Stimulated activated CD8-positive, alpha-beta memory T cell treated with anti-CD3 and anti-CD28 coated beads, Interleukin-4, amount 100 ng/mL, for 24 hours (primary cell): Measurements from ENCODE around the gene COIL.
"Not testable (repeated sequence)": the region's sequence is repeated elsewhere in the genome, so short reads cannot be mapped to it uniquely, and the experiment has no call there.

ENCODE experiments used
- DNase-seq: peaks from one replicate; pipeline ENCODE4 v3.0.0-alpha.2; 2020; ENCODE audit warnings: low read depth

COIL gene

DNA sequence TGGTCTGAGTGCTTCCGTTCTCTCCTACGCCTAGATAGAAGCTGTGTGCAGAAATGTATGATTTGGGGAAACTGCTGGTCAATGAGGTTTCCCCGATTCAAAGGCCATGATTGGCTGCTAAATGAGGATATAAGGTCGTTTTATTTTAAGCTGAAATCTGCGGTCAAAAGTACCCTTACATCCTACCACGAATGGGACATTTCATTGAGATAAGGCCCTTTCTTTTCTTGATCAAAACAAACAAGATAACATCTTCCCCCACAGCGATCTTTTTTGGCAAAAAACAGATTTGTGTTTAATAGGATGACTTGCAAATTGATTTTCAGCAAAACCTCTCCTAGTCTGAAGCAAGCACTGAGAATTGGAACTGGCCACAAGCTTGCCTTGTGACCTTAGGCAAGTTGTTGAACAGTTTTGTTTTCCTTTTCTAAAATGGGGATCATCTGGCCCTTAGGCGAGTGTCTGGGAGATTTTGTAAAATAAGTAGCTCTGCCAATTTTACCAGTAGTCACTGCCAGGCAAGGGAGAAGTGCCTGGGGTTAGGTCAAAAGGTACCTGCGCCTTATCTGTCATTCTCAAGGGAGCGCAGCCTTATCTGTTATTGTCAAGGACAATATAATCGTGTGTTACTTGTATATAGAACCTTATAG is 17.7 kb upstream of the COIL start:
- no peak for DNase-seq

DNA sequence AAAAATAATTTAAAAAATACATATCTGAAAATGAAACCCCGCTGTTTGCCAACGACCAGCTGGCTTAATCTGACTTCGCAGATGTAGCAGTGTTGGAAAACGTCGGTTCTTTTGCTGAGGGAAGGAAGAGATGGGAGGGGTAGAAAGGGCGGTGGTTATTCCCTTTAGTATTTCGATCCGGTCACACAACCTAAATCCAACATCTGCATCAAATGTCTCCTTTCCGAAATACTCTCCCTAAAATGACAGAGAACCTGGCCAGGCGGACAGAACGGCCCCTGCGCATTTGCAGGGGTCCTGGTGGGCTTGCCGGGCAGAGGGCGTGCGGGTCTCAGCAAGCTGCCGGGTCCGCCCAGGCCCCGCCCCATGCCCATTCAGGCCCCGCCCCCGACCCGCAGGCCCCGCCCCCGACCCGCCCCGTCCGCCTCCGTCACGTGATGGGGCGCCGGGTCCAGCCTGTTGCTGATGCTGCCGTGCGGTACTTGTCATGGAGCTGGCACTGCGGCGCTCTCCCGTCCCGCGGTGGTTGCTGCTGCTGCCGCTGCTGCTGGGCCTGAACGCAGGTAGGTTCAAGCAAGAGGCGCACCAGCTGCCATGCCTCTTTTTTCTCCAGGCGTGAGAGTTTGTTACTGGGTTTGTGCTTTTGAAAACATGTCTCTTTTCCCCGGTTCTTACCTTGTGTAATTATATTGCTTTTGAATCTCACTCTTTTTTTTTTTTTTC is 17.0 kb upstream of the COIL start, which contains the start of gene SCPEP1:
TSS of gene SCPEP1 (plus strand) at position 459 of the 723 bp plus-strand sequence. CDS start at position 488, 29 bp downstream.
- peak; percentile 58 for DNase-seq

DNA sequence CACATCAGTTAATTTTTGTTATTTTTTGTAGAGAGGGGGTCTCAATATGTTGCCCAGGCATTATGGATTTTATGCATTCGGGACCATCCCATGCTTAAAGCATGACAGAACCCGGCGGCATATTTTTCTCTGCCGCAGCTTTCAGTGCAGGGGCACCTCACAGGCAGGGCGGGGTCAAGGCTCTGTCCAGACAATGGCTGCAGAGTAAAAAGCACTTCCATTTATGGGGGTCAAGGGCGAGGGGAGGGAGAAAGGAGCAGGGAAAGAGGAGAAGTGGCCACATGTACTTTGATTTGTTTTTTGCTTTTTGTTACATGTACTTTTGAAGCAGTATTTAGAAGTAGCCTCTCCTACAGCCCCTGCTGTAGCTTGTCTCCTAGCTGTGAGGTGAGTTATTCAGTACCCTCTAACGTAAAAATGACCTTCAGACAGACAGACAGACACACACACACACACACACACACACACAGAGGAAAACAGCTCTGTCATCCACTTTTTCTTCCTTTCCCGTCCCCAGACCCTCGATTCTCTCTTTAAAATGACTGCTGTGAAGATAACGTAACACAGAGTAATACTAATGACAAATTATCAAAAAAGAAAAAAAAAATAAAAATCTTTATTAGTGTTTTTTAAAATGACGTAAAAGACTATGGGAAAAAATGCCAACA is 16.2 kb upstream of the COIL start:
- no peak for DNase-seq

DNA sequence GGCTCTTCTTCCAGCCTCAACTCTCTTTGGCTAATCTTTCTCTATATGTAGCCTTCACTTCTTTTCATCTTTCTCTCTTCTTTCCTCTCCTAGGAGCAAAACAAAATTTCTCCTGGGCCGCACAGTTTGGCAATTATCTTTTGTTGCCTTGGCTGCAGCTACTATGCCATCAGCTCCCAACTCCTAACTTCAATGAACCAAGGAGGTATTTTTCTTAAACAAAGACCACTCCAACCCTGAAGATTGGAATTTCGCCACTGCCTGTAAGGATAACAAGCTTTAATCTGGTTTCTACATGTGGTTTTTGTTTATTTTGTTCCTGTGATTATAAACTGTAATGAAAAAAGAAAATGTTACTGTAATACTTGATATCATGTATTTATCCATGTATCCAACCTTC is 14.8 kb upstream of the COIL start:
- no peak for DNase-seq

DNA sequence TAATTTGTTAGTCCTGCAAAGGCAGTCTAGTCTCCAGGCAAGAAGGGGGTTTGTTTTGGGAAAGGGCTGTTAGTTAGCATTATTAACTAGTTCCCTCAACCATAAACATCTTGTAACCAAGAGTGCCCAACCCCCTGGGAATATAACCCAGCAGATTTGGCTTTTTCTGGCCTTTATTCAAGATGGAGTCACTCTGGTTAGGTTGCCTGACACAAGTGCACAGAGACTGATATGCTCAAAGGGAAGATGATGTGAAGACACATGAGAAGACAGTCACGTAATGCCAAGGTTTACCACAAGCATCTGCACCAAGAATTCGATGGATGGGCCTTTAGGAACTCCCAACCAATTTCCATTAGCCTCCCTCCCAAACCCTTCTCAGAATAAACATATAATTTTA is 13.2 kb upstream of the COIL start:
- DNase-seq, result no peak

DNA sequence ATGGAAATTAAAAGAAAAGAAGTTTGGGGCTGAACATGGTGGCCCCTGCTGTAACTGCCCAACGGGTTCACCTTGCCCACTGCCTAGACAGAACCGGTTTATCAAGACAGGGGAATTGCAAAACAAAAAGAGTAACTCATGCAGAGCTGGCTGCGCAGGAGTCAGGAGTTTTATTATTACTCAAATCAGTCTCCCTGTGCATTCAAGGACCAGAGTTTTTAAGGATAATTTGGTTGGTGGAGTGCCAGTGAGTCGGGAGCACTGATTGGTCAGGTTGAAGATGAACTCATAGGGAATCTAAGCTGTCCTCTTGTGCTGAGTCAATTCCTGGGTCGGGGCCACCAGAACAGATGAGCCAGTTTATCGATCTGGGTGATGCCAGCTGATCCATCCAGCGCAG is 12.7 kb upstream of the COIL start:
- DNase-seq, result no peak

DNA sequence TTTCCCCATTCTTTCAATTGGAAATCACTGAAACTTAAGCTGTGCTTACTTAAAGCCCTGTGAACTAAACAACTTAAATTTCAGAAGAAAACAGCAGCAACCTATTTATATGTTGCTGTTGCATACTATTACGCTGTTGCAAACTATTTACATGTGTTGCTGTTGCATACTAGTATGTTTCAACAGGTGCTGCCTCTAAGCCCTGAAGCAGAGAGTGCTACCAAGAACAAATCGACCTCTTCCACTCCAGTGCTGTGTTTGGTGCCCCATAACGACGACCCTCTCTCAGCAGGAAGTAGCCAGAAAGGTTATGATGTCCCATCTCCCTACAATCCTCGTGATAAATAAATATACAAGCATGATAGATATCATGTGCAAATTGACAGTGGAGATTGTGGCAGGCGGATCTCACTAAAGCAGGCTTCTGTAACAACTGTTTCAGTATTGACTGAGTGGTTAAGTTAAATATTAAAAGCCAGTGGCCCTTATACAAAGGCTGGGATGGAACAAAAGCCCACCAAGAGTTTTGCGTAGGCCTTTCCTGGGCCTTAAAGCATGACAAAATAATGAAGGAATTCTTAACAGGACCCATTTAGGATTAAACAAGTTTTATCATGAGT is 11.4 kb upstream of the COIL start:
- DNase-seq, result no peak

DNA sequence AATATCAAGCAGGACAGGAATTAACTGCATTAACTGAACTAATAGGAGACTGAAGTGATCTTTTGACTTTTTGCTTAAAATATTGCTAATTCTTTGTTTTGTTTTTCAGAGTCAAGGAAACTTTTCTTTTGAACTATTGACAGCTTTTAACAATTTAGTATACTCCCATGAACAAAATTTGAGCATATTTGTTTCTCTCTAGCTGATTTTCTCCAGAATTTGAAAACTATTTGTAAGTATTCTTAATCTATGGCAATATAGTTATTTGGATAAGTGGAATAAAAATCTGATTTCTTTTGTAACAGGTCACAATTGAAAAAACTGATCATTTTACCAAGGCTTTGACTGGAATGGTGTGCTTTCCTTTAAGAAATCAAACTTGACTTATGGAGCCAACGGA is 10.1 kb upstream of the COIL start:
- DNase-seq, result no peak

DNA sequence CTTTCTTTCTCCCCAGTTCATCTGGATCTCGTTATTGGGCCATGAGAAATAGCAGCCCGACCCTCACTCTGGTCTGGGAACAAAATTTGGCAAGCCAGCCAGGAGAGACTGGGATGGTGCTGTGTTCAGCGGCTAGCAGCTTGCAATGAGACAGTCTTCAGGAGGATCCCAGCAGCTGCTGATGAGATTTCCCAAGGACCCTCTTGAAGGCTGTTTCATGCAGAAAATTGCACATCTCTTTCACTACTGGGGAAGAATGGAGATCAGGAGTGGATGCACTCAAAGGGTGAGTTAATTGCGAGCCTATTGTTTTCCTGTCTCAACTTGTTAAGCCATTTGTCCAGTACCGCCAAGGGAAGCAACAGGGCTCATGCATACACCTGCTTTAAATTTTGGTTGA is 5.5 kb upstream of the COIL start:
- DNase-seq, result no peak

DNA sequence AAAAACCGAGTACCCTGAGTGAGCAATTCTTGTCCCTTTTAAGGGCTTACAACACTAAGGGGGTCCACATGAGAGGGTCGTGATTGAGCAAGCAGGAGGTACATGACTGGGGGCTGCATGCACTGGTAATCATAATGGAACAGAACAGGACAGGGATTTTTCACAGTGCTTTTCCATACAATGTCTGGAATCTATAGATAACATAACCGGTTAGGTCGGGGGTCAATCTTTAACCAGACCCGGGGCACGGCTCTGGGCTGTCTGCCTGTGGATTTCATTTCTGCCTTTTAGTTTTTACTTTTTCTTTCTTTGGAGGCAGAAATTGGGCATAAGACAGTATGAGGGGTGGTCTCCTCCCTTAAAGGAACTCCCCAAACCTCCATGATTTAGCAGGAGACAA is 4.8 kb upstream of the COIL start:
- DNase-seq, result not testable (repeated sequence)

DNA sequence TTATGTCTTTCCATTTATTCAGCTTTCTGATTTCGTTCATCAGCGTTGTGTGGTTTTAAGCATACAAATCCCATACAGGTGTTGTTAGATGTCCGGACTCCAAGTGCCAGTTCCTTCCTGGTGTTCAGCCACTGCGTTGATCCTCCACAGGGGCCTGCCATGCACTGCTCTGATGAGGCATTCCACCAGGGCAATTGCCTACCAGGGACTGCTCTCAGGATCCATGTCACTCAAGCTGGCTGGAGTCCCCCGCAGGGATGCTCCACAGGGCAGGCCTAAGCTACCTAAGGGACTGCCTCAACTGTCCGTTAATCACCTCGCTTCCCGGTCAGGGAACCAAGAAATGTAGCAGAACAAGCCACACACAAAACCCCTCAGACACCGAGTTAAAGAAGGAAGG is 4.4 kb upstream of the COIL start:
- DNase-seq, result not testable (repeated sequence)

DNA sequence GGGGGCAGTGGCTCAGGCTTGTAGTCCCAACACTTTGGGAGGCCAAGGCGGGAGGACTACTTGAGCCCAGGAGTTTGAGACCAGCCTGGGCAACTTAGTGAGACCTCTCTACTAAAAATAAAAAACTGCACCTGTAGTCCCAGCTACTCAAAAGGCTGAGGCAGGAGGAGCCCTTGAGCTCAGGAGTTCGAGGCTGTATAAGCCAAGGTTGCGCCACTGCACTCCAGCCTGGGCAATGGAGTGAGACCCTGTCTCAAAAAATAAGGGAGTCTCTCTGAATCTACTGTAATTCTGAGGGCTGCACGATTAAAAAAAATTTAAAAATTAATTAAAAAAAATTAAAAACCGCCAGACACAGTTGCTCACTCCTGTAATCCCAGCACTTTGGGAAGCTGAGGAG is 3.9 kb downstream of the COIL start:
- no peak for DNase-seq

DNA sequence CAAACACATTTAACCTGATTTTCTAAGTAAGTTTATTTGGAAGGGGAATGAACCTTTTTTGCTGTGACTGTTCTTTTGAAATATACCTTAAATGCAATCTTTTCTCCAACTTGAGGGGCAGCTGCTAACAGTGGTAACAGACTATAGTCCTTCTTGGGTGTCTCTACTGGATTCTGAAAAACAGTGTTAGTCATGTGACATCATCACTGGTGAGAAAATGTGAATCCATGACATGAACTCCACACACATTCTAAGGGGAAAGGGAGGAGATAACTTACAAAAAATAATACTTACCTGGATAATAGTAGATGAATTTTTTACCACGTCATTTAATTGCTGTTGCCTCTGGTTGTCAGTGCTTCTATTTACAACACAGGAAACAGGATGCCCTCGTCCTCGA is 11.3 kb downstream of the COIL start:
- no peak for DNase-seq

DNA sequence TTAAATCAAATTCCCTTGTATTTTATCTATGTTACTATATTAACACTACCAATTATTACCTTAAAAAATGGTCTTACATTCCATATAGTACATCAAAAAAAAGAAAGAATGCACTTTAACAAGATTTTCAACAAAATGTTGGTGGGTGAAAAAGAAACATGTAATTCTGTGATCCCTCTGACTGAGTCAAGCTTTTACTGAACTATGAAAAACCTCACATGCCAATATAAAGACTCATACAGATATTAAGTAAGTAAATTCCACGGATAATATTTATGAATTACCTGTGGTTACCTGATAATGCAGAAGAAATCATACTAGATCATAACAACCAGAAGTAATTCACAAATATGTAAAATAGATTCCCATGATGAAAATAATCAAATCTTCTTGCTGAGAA is 12.4 kb downstream of the COIL start:
- no peak for DNase-seq

DNA sequence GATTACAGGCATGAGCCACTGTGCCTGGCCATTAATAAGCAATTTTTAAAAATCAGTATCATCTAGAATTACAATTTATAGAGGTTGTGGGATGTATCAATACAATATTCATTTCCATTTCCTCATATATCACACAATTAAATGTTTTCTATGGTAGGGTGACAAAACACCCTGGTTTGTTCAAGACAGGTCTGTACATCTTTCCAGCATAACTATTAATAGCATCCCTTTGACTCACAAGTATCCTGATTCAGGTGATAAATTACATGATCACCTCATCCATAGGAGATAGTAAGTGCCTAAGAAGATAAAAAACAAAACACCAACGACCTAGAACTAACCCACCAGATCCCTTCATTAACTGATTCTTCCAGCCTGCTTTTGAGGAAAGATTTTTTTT is 13.1 kb downstream of the COIL start:
- DNase-seq, result no peak

DNA sequence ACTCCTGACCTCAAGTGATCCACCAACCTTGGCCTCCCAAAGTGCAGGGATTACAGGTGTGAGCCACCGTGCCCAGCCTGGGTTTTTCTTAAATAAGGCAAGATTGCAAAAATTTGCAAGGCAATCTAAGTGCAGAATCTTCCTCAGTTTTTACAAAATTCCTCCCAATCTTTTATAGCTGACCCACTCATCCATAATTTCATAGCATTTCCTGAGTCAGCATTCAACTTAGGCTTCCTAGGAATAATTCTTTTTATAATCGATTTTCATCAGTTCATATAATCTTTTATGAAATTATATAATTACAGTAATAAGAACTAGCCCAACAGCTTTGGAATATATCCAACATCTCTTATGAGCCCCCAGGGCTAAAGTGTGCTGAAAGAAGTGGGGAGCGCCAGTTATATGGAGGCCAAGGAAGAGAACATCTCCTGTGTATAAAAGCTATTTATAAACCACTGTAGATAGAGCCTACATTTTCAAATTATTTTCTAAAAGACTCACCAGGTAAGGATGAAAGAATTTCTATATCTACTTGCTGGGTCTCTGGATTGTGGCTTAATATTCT is 14.8 kb downstream of the COIL start:
- no peak for DNase-seq

DNA sequence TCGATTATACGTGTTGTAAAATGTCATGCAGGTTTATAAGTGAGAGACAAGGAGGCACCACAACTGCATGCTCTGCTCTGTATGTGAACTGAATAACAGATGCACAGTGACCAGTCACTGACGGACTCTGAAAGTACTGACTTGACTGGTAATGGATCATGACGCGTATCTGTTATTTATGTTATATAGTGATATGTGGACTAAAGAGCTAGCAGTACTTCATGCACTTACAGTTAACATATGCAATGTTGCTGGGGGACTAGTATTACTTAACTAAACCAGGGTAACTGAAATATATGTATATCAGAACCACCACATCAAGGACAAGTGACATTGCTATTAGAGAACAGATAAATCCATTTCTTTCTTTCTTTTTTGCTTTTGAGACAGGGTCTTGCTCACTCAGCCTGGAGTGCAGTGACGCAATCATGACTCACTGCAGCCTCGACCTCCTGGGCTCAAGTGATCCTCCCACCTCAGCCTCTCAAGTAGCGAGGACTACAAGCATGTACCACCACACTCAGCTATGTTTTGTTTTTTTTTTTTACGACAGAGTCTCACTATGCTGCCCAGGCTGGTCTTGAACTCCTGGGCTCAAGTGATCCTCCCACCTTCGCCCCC is 17.2 kb downstream of the COIL start:
- DNase-seq, result no peak

DNA sequence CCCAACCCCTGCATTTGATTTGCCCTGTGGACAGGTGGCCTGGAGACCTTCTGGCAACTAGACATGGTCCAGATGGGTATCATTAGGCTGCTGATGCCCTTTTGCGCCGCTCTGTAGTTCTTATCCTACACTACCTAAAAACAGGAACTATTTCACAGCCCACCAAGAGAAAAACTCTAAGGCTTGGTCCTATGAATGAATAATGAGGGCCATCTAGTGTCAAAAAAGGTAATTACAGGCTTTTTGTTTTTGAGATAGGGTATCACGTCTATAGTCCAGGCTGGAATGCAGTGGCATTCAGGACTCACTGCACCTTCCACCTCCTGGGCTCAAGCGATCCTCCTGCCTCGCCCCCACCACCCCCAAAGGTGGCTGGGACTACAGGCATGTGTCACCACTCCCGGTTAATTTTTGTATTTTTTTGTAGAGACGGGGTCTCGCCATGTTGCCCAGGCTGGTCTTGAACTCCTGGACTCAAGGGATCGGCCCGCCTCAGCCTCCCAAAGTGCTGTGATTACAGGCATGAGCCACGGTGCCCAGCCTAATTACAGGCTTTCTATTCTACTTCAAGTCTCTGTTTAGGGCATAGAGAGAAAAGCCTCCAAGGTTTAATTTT is 20.9 kb downstream of the COIL start:
- DNase-seq, result no peak

DNA sequence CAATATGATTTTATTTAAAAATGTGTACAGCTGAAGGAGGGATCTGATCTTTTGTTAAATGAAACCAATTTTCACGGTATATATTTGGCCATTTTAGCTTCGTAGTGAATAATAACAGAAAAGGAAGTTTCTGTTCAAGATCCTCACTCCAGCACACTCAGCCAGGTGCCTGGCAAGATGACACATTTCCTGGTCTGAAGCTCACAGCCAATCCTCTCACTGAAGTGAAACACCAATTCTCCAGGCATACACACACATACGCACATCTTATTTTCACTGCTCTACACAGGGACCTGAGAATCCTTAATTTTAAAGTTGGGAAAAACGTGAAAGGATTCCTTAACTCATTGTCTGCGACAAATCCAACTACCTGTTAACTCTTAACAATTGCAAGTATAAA is 22.6 kb downstream of the COIL start:
- DNase-seq, result not testable (repeated sequence)

DNA sequence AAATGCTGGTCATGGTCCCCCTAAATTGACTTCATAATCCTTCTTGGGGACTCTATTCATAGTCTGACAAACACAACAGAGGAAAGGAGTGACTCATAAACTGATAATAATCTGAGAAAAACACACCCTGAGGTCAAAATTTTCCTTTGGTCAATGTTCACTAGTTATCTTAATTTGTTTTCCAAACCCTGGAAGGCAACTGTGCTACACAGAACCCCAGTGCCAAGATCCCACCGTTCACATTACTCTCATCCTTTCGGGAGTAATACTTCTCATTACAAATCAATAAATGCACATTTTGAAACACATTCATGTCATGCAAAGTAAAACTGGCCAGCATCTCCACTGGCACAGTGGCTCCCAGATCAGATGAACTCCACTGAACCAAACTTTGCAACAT is 23.2 kb downstream of the COIL start:
- no peak for DNase-seq

DNA sequence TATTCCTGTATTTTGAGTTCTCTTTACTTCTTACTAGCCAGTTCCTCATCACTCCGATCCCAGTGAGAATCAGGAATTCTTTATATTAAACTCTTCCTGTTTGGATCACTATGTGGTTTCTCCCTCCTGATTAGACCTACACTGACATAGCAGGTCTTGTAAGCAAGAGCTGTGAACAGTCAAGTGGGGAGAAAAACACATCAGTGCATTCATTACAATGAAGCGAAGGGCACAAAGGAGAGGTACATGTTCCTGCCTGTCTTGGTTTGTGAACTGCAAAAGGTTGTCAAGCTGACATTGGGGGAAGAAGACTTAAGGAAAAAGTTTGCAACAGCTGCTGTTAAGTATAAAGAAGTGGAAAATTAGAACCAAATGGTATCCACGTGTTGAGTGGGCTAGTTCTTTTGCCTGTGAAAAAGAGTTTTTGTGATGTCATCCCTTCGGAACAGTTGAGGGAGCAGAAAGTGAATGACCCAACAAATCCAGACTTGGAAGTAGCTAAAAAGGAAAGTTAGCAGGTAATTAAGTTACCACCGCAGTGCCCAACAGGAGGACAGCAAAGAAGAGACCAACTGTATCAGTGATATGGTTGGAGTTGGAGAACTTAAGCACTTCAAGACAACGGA is 24.0 kb downstream of the COIL start:
- DNase-seq, result no peak
